GM18951 (cell line): ENCODE data around the gene MRPL33.
"Not testable (repeated sequence)": the region's sequence is repeated elsewhere in the genome, so short reads cannot be mapped to it uniquely, and the experiment has no call there.

Source experiments
- POLR2A ChIP-seq: IDR thresholded peaks from 4 replicates; pipeline ENCODE4 v1.6.1; 2011; ENCODE audit warnings: mild to moderate bottlenecking; ENCODE audit not compliant: insufficient read length, insufficient read depth; ENCODE audit errors: extremely low read depth
- in situ Hi-C: fragments of 300-500 bp; cut with MboI; formaldehyde crosslinking; loops from one replicate; pipeline ENCODE4 v1.12.0; 2022; ENCODE audit warnings: low sequenced_read_pairs, mixed read lengths, inconsistent platforms; ENCODE audit not compliant: unreplicated experiment

Gene MRPL33

GRCh38 chr2:27751377-27751776 lies 20.1 kb upstream of the MRPL33 start:
- in situ Hi-C loops, result no loop called here
- no peak for TF ChIP-seq POLR2A

GRCh38 chr2:27752551-27753237 lies 18.8 kb upstream of the MRPL33 start:
- in situ Hi-C loops, result no loop called here

GRCh38 chr2:27754138-27754588 lies 17.4 kb upstream of the MRPL33 start:
- TF ChIP-seq POLR2A, result no peak
- in situ Hi-C loops, result no loop called here

More at GRCh38 chr2:27752551-27753237, 18.8 kb upstream of the MRPL33 start:
- TF ChIP-seq POLR2A, result no peak

GRCh38 chr2:27754831-27755230 lies 16.7 kb upstream of the MRPL33 start:
- in situ Hi-C loops, result no loop called here
- TF ChIP-seq POLR2A, result no peak

- in situ Hi-C loops, result no loop called here
- no peak for TF ChIP-seq POLR2A
These were observed 15.4 kb upstream of the MRPL33 start for GRCh38 chr2:27756091-27756490.

GRCh38 chr2:27756544-27757498 lies 14.7 kb upstream of the MRPL33 start:
- no peak for TF ChIP-seq POLR2A
- in situ Hi-C loops, result no loop called here

GRCh38 chr2:27762951-27763906 lies 8.3 kb upstream of the MRPL33 start:
- no peak for TF ChIP-seq POLR2A
- in situ Hi-C loops, result no loop called here

- in situ Hi-C loops, result no loop called here
- no peak for TF ChIP-seq POLR2A
These were observed 7.6 kb upstream of the MRPL33 start for GRCh38 chr2:27763907-27764267.

GRCh38 chr2:27764526-27764925 lies 7.0 kb upstream of the MRPL33 start:
- in situ Hi-C loops, result not testable (repeated sequence)

- TF ChIP-seq POLR2A, result no peak
These were observed 5.8 kb upstream of the MRPL33 start for GRCh38 chr2:27765621-27766286.

GRCh38 chr2:27766287-27766661 lies 5.2 kb upstream of the MRPL33 start:
- no peak for TF ChIP-seq POLR2A
- in situ Hi-C loops, result no loop called here

More at GRCh38 chr2:27765621-27766286, 5.8 kb upstream of the MRPL33 start:
- in situ Hi-C loops, result no loop called here

- in situ Hi-C loops, result no loop called here
- TF ChIP-seq POLR2A, result no peak
These were observed 344 bp upstream of the MRPL33 start for GRCh38 chr2:27771202-27771547.
